IMR-90 (cell line): ENCODE measurements around the gene SMYD4. TPM values are rescaled to one million over a fixed set of nuclear protein-coding genes. Genes with fewer than 3 reads are reported as not detected.

Experiments used
- ATAC-seq: fragments of 200-7000 bp; cut with Tn5 transposase; 2 replicates; pipeline ENCODE4 v1.9.1; 2020; ENCODE audit warnings: low read depth, mild to moderate bottlenecking, moderate library complexity
- BruUV-seq: library from RNA; stranded (reverse); fragments of 400-500 nt; replicated peaks from 2 replicates; lab custom pipeline; 2021; lab: Mats Ljungman, UMichigan
- CTCF ChIA-PET: fragments of 300-600 bp; formaldehyde crosslinking; extraction: SDS; loops from one replicate; lab custom pipeline; 2021; ENCODE audit warnings: antibody characterized with exemption; lab: Yijun Ruan, JAX
- POLR2A ChIA-PET: fragments of 300-600 bp; sonication (Branson Sonifier 250); formaldehyde crosslinking; loops from one replicate; lab custom pipeline; 2022; ENCODE audit warnings: antibody characterized with exemption; ENCODE audit not compliant: unreplicated experiment; lab: Charles Lee
- DNase-seq: peaks from one replicate; pipeline ENCODE4 v3.0.0; 2013
- H2AFZ ChIP-seq: replicated peaks from 2 replicates; pipeline ENCODE3; 2013; ENCODE audit warnings: low read length, mild to moderate bottlenecking; ENCODE audit not compliant: poor library complexity
- H2AK5ac ChIP-seq: 2 replicates; pipeline ENCODE4 v1.6.1; 2013; ENCODE audit warnings: low read depth, low read length, inconsistent platforms
- H2AK9ac ChIP-seq: replicated peaks from 2 replicates; pipeline ENCODE3; 2013; ENCODE audit warnings: mild to moderate bottlenecking, low read depth, low read length, moderate library complexity; ENCODE audit not compliant: poor library complexity
- H2BK120ac ChIP-seq: 2 replicates; pipeline ENCODE4 v1.6.1; 2013; ENCODE audit warnings: low read depth, low read length, inconsistent platforms
- H2BK15ac ChIP-seq: 3 replicates; pipeline ENCODE4 v1.6.1; 2013; ENCODE audit warnings: low read depth, low read length, inconsistent platforms
- H2BK20ac ChIP-seq: 2 replicates; pipeline ENCODE4 v1.6.1; 2013; ENCODE audit warnings: low read depth, mild to moderate bottlenecking, inconsistent platforms, low read length, moderate library complexity
- H2BK5ac ChIP-seq: 2 replicates; pipeline ENCODE4 v1.6.1; 2013; ENCODE audit warnings: mild to moderate bottlenecking, low read depth, low read length, inconsistent platforms; ENCODE audit not compliant: poor library complexity, severe bottlenecking
- H3K14ac ChIP-seq: replicated peaks from 2 replicates; pipeline ENCODE4 v1.6.1; 2013; ENCODE audit warnings: low read depth, low read length, inconsistent platforms
- H3K18ac ChIP-seq: 2 replicates; pipeline ENCODE4 v1.6.1; 2013; ENCODE audit warnings: low read depth, low read length, control low read depth
- H3K23ac ChIP-seq: 2 replicates; pipeline ENCODE4 v1.6.1; 2013; ENCODE audit warnings: low read depth, low read length, inconsistent platforms
- H3K27ac ChIP-seq: 2 replicates; pipeline ENCODE4 v1.5.1; 2013; ENCODE audit warnings: mild to moderate bottlenecking, control low read depth, low read length; ENCODE audit not compliant: insufficient read depth
- H3K27me3 ChIP-seq: 2 replicates; pipeline ENCODE4 v1.6.1; 2013; ENCODE audit warnings: low read length; ENCODE audit not compliant: control insufficient read depth, insufficient read depth
- H3K36me3 ChIP-seq: 2 replicates; pipeline ENCODE4 v1.6.1; 2013; ENCODE audit warnings: low read length, mixed read lengths; ENCODE audit not compliant: control insufficient read depth, insufficient read depth
- H3K4ac ChIP-seq: 2 replicates; pipeline ENCODE4 v1.6.1; 2013; ENCODE audit warnings: low read depth, low read length, inconsistent platforms
- H3K4me1 ChIP-seq: 2 replicates; pipeline ENCODE4 v1.6.1; 2013; ENCODE audit warnings: low read length, mixed read lengths; ENCODE audit not compliant: control insufficient read depth, insufficient read depth
- H3K4me2 ChIP-seq: 2 replicates; pipeline ENCODE4 v1.6.1; 2013; ENCODE audit warnings: low read depth, mild to moderate bottlenecking, control low read depth, low read length, moderate library complexity
- H3K4me3 ChIP-seq: 2 replicates; pipeline ENCODE4 v1.5.1; 2013; ENCODE audit warnings: low read depth, mild to moderate bottlenecking, control low read depth, low read length, moderate library complexity; ENCODE audit not compliant: insufficient read depth
- H3K56ac ChIP-seq: 2 replicates; pipeline ENCODE4 v1.6.1; 2013; ENCODE audit warnings: low read length, inconsistent platforms; ENCODE audit not compliant: insufficient read depth; ENCODE audit errors: extremely low read depth
- H3K79me1 ChIP-seq, 2 experiments: 2 replicates each; pipeline ENCODE4 v1.6.1; 2013; ENCODE audit warnings: low read length in 2 of 2, inconsistent platforms in 1 of 2, low read depth in 1 of 2
- H3K9ac ChIP-seq: 2 replicates; pipeline ENCODE4 v1.6.1; 2013; ENCODE audit warnings: low read depth, low read length, control low read depth
- H3K9me1 ChIP-seq: 2 replicates; pipeline ENCODE4 v1.6.1; 2013; ENCODE audit warnings: low read length, inconsistent platforms; ENCODE audit not compliant: insufficient read depth
- H3K9me3 ChIP-seq: 2 replicates; pipeline ENCODE4 v1.6.1; 2013; ENCODE audit warnings: low read length; ENCODE audit not compliant: control insufficient read depth, insufficient read depth
- H4K20me1 ChIP-seq: 2 replicates; pipeline ENCODE4 v1.6.1; 2013; ENCODE audit warnings: low read length, inconsistent platforms; ENCODE audit not compliant: insufficient read depth
- H4K5ac ChIP-seq: 2 replicates; pipeline ENCODE4 v1.6.1; 2013; ENCODE audit warnings: mild to moderate bottlenecking, low read depth, low read length, control low read depth
- H4K8ac ChIP-seq, 2 experiments: 2 replicates each; pipeline ENCODE4 v1.6.1; 2013; ENCODE audit warnings: low read depth in 2 of 2, low read length in 2 of 2, control low read depth in 1 of 2, inconsistent platforms in 1 of 2
- H4K91ac ChIP-seq: 2 replicates; pipeline ENCODE4 v1.6.1; 2013; ENCODE audit warnings: low read depth, low read length, inconsistent platforms; ENCODE audit not compliant: insufficient read depth
- CHD1 ChIP-seq: IDR thresholded peaks from 2 replicates; pipeline ENCODE4 v1.6.1; 2012; ENCODE audit warnings: low read depth, low read length, improper control_type of control experiment
- MXI1 ChIP-seq: IDR thresholded peaks from 2 replicates; pipeline ENCODE4 v1.6.1; 2012; ENCODE audit warnings: low read depth, mild to moderate bottlenecking, low read length, moderate library complexity, borderline replicate concordance
- NFE2L2 ChIP-seq: fragments of 150-350 bp; IDR thresholded peaks from 2 replicates; pipeline ENCODE4 v1.6.1; 2016; ENCODE audit warnings: low read depth, mild to moderate bottlenecking, low read length
- POLR2A ChIP-seq: IDR thresholded peaks from 2 replicates; pipeline ENCODE4 v1.6.1; 2012; ENCODE audit warnings: mild to moderate bottlenecking, low read depth, low read length
- RCOR1 ChIP-seq: IDR thresholded peaks from 2 replicates; pipeline ENCODE4 v1.6.1; 2012; ENCODE audit warnings: mild to moderate bottlenecking, low read length, improper control_type of control experiment; ENCODE audit not compliant: insufficient replicate concordance
- whole genome bisulfite sequencing, 2 experiments: methylation state at CpG; one replicate each; pipeline versions ENCODE4 v1.1.5 to v1.1.7; 2013; ENCODE audit warnings: missing lambda C conversion rate in 2 of 2; ENCODE audit not compliant: insufficient read length in 1 of 2; ENCODE audit errors: extremely low coverage in 2 of 2; 5-methylcytosine and 5-hydroxymethylcytosine counted together
- dilution Hi-C: fragments of 300-500 bp; cut with HindIII; formaldehyde crosslinking; loops from one replicate; pipeline ENCODE4 v1.14.3; 2018; ENCODE audit warnings: low sequenced_read_pairs; ENCODE audit not compliant: unreplicated experiment
- in situ Hi-C: fragments of 300-500 bp; cut with MboI; formaldehyde crosslinking; loops from 3 replicates; pipeline ENCODE4 v1.14.3; 2019; ENCODE audit warnings: low sequenced_read_pairs, inconsistent platforms, mixed read lengths
- intact Hi-C: fragments of 100-400 bp; cut with micrococcal nuclease; formaldehyde crosslinking; loops from 2 replicates; pipeline ENCODE4 v1.10.0; 2022
- polyA plus RNA-seq, 3 experiments: library from polyadenylated mRNA; depleted of rRNA; stranded (reverse); fragments of >200 nt; gene quantifications; 2 replicates each; pipeline ENCODE4 v1.2.3, GENCODE V29; 2012; ENCODE audit warnings: low replicate concordance in 1 of 3
- total RNA-seq: library from RNA; depleted of rRNA; stranded (reverse); fragments of >200 nt; gene quantifications from 2 replicates; pipeline ENCODE4 v1.2.3, GENCODE V29; 2012
- TF ChIP-seq, protein P1 (sequence below): fragments of 150-350 bp; IDR thresholded peaks from 2 replicates; pipeline ENCODE4 v1.6.1; 2016; ENCODE audit warnings: low read depth, mild to moderate bottlenecking, low read length, moderate library complexity, borderline replicate concordance
- TF ChIP-seq, protein P2 (sequence below): conservative IDR thresholded peaks from 2 replicates; pipeline ENCODE4 v1.5.1; 2012; ENCODE audit warnings: mild to moderate bottlenecking, low read depth, low read length, improper control_type of control experiment
- TF ChIP-seq, protein P3 (sequence below): fragments of 150-350 bp; IDR thresholded peaks from 2 replicates; pipeline ENCODE4 v1.6.1; 2017; ENCODE audit warnings: mild to moderate bottlenecking, antibody characterized with exemption, low read length, low read depth

The SMYD4 gene
- total and polyA plus RNA-seq, 2 of the 4 experiments (the other 2 are of a cell fraction) = 5.3 to 7.2 TPM

DNA sequence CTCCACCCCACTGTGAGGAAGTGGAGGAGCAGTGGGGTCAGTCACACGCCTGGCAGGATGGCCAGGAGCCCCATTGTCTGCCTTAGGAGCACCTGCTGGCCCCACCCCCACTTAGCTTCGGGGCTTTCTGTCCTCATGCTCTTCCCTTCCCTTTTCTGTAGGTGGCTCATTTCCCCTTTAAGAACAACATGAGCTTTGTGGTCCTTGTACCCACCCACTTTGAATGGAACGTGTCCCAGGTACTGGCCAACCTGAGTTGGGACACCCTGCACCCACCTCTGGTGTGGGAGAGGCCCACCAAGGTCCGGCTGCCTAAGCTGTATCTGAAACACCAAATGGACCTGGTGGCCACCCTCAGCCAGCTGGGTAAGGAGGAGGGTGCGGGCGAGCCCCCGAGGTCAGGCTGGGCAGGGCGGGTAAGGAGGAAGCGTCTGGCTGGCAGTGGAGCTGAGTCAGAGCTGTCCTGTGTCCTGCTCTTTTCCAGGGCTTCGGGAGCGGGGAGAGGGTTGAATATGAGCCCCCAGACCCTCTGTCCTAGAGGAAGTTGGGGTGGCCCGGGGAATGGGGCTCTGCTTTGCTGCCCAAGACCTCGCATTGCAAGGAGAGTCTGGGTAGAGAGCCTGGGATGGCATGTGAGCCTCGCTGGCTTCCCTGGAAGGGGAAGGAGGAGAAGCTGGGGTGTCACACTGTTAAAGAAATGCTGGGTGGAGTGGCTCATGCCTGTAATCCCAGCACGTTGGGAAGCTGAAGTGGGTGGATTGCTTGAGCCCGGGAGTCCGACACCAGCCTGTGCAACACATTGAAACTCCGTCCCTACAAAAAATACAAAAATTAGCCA, 77.1 kb downstream of the SMYD4 start:
- ChIA-PET CTCF (interaction anchor here (1.2 kb wide), 1 partner anchor 11 kb away, joined by 3 read pairs; no protein-coding TSS in a partner anchor), POLR2A (no interaction called here)
- Histone ChIP-seq H2BK120ac (no peak overlapping the region), H2BK5ac (no peak overlapping the region), H3K18ac (no peak overlapping the region), H2BK20ac (no peak overlapping the region), H2AK5ac (no peak overlapping the region), H2BK15ac (no peak overlapping the region), H3K79me1 (no peaks in the 10 kb centered on the region), H3K56ac (no peak overlapping the region), H3K4me2 (no peak overlapping the region), H3K27ac (no peak overlapping the region), H4K5ac (no peak overlapping the region), H2AK9ac (no peak overlapping the region), H3K36me3 (no peaks in the 10 kb centered on the region), H3K9ac (no peak overlapping the region), H3K14ac (no peak overlapping the region), H3K4me3 (no peak overlapping the region), H4K8ac (no peak overlapping the region), H3K27me3 (peaks cover 2% of the 10 kb centered on the region; the same call in 1 of the 2 replicates), H3K9me1 (no peaks in the 10 kb centered on the region), H3K4me1 (no peaks in the 10 kb centered on the region), H2AFZ (peak overlapping the region; percentile 5), H3K23ac (no peak overlapping the region), H4K20me1 (no peaks in the 10 kb centered on the region), H3K4ac (no peak overlapping the region), H3K9me3 (peaks cover 6% of the 10 kb centered on the region; the same call in 1 of the 2 replicates), H4K91ac (no peak overlapping the region)
- DNase-seq (no peak), ATAC-seq (no peak)
- dilution Hi-C loops (no loop called here), in situ Hi-C loops (no loop called here), intact Hi-C loops (no loop called here)
- BruUV-seq = no TSS peak
- TF ChIP-seq RCOR1 (no peak), CHD1 (no peak), NFE2L2 (no peak), POLR2A (no peak), MXI1 (no peak)
- TF ChIP-seq, protein P1, sequence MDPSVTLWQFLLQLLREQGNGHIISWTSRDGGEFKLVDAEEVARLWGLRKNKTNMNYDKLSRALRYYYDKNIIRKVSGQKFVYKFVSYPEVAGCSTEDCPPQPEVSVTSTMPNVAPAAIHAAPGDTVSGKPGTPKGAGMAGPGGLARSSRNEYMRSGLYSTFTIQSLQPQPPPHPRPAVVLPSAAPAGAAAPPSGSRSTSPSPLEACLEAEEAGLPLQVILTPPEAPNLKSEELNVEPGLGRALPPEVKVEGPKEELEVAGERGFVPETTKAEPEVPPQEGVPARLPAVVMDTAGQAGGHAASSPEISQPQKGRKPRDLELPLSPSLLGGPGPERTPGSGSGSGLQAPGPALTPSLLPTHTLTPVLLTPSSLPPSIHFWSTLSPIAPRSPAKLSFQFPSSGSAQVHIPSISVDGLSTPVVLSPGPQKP = no peak
- TF ChIP-seq, protein P2, sequence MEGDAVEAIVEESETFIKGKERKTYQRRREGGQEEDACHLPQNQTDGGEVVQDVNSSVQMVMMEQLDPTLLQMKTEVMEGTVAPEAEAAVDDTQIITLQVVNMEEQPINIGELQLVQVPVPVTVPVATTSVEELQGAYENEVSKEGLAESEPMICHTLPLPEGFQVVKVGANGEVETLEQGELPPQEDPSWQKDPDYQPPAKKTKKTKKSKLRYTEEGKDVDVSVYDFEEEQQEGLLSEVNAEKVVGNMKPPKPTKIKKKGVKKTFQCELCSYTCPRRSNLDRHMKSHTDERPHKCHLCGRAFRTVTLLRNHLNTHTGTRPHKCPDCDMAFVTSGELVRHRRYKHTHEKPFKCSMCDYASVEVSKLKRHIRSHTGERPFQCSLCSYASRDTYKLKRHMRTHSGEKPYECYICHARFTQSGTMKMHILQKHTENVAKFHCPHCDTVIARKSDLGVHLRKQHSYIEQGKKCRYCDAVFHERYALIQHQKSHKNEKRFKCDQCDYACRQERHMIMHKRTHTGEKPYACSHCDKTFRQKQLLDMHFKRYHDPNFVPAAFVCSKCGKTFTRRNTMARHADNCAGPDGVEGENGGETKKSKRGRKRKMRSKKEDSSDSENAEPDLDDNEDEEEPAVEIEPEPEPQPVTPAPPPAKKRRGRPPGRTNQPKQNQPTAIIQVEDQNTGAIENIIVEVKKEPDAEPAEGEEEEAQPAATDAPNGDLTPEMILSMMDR = no peak
- TF ChIP-seq, protein P3, sequence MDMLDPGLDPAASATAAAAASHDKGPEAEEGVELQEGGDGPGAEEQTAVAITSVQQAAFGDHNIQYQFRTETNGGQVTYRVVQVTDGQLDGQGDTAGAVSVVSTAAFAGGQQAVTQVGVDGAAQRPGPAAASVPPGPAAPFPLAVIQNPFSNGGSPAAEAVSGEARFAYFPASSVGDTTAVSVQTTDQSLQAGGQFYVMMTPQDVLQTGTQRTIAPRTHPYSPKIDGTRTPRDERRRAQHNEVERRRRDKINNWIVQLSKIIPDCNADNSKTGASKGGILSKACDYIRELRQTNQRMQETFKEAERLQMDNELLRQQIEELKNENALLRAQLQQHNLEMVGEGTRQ = no peak
- 70% methylated on average over 6 of the region's 18 CpGs; no CpG with 5 or more reads in 1 of the 2 experiments for WGBS, 2 experiments
